ENCODE results near the gene NHLH2. TPM values are rescaled to one million over a fixed set of nuclear protein-coding genes. Genes with fewer than 3 reads are reported as not detected.

NHLH2 gene
- total and polyA plus RNA-seq, 11 donors: not detected

GRCh38 chr1:115867216-115867615 lies 26.3 kb upstream of the NHLH2 start:
- Histone ChIP-seq H3K4me1 (no peaks in the 10 kb centered on the region), H3K36me3 (no peaks in the 10 kb centered on the region), H3K27me3 (peaks cover 0 to 14% (median 0%) of the 10 kb centered on the region in 9 donors), H3K9me3 (no peaks in the 10 kb centered on the region), H3K4me3 (no peak overlapping the region), H3K27ac (no peak overlapping the region)
- WGBS, 4 donors: 71 to 76% (median 74%) methylated on average over 1 of the region's 1 CpG
- DNase-seq (no peak), ATAC-seq (no peak)
- TF ChIP-seq POLR2A (IDR thresholded peaks at IDR 0.05) (no peak), CTCF (IDR thresholded peaks at IDR 0.05) (no peak)
- intact Hi-C loops (cut with DNase I): loop anchor here in 1 of 10 donors (10.0 kb wide), 1 partner anchor 98 kb away; no protein-coding TSS in a partner anchor

- Histone ChIP-seq H3K4me1 (no peaks in the 10 kb centered on the region), H3K36me3 (no peaks in the 10 kb centered on the region), H3K27ac (no peak overlapping the region), H3K27me3 (peaks cover 0 to 10% (median 0%) of the 10 kb centered on the region in 9 donors), H3K9me3 (no peaks in the 10 kb centered on the region), H3K4me3 (no peak overlapping the region)
- 55 to 61% (median 59%) methylated on average over 4 of the region's 4 CpGs for WGBS, 4 donors
- intact Hi-C loops (cut with DNase I): loop anchor here in 1 of 10 donors (10.0 kb wide), 1 partner anchor 99 kb away; no protein-coding TSS in a partner anchor
- TF ChIP-seq CTCF (IDR thresholded peaks at IDR 0.05) (no peak), POLR2A (IDR thresholded peaks at IDR 0.05) (no peak)
- no peak for ATAC-seq
- no peak for DNase-seq
Observed at GRCh38 chr1:115865704-115866380, 24.9 kb upstream of the NHLH2 start.

GRCh38 chr1:115862403-115862802 lies 21.5 kb upstream of the NHLH2 start:
- no peak overlapping the region for H3K4me3 ChIP-seq
- DNase-seq (no peak), ATAC-seq (no peak)
- H3K9me3 ChIP-seq: no peaks in the 10 kb centered on the region
- H3K27ac ChIP-seq: no peak overlapping the region
- H3K36me3 ChIP-seq: no peaks in the 10 kb centered on the region
- H3K27me3 ChIP-seq: peaks cover 0 to 15% (median 0%) of the 10 kb centered on the region in 9 donors
- TF ChIP-seq CTCF (IDR thresholded peaks at IDR 0.05) (no peak), POLR2A (IDR thresholded peaks at IDR 0.05) (no peak)
- no peaks in the 10 kb centered on the region for H3K4me1 ChIP-seq
- WGBS, 4 donors: 77 to 82% (median 80%) methylated on average over 7 of the region's 7 CpGs
- intact Hi-C loops (cut with DNase I): loop anchor here in 1 of 10 donors (10.0 kb wide), 1 partner anchor 102 kb away; no protein-coding TSS in a partner anchor

GRCh38 chr1:115854005-115854404 lies 13.1 kb upstream of the NHLH2 start:
- intact Hi-C loops (cut with DNase I): no loop called here
- WGBS, 4 donors: 43 to 60% (median 57%) methylated on average over 2 of the region's 2 CpGs

More at GRCh38 chr1:115854005-115854404, 13.1 kb upstream of the NHLH2 start:
- Histone ChIP-seq H3K4me3 (no peak overlapping the region), H3K27ac (no peak overlapping the region), H3K36me3 (no peaks in the 10 kb centered on the region), H3K27me3 (peaks cover 0 to 14% (median 0%) of the 10 kb centered on the region in 9 donors), H3K9me3 (peaks cover 0 to 9% (median 0%) of the 10 kb centered on the region in 12 donors), H3K4me1 (no peaks in the 10 kb centered on the region)
- DNase-seq (no peak), ATAC-seq (no peak)
- TF ChIP-seq POLR2A (IDR thresholded peaks at IDR 0.05): no peak
- no peak for TF ChIP-seq CTCF (IDR thresholded peaks at IDR 0.05)

Measured in heart left ventricle (tissue), 16 donors.